Spleen (tissue), 7 donors: Measurements from ENCODE around the gene TLK1.

Source experiments
- CTCF ChIP-seq, 11 experiments: fragments of 200-600 bp in 7 of 11; fragments of 450-650 bp in 4 of 11; sonication (generic) in 4 of 11; IDR thresholded peaks in 8 of 11; conservative IDR thresholded peaks in 3 of 11; 1 replicate in 7 of 11; 2 replicates in 4 of 11; pipeline versions ENCODE4 v1.4.0 to v1.8.0; 2016 to 2021; ENCODE audit warnings: antibody characterized with exemption in 11 of 11, inconsistent platforms in 4 of 11, mild to moderate bottlenecking in 1 of 11
- POLR2AphosphoS5 ChIP-seq, 3 donors: sonication (generic); formaldehyde crosslinking; IDR thresholded peaks; one replicate each; pipeline ENCODE4 v1.5.1; 2017; ENCODE audit warnings: antibody characterized with exemption in 3 of 3
- donor health status: DM: no; HTN: no; CAD: no; lungs with moderate emphysema.
- donor health status: DM: no; HTN: no; CAD: no.
- donor health status: DM: no; HTN: no; CAD: no.

DNA sequence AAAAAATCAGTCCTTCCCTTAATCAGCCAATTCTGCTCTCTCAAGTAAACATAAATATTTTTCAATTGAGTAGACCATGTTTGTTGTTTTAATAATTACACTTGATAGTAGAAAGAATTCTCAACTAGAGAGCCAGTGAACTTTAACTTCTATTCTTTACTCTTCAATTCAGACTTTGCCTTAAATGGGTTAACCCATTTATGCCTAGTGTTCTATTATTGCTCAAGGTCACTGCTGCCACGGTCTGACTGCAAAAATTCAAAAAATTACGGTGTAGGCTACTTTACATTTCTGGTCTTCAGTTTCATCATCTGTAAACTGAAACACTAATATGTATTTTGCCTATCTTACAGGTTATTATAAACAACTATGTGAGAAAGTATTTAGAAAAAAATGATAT, 103.1 kb downstream of the TLK1 start:
- no peak for TF ChIP-seq POLR2AphosphoS5 (IDR thresholded peaks at IDR 0.05)
- TF ChIP-seq CTCF (IDR thresholded peaks at IDR 0.05 in 8 of 11, conservative IDR thresholded peaks at IDR 0.05 in 3 of 11) = no peak
